ENCODE measurements around the gene RARA.

The RARA gene

DNA sequence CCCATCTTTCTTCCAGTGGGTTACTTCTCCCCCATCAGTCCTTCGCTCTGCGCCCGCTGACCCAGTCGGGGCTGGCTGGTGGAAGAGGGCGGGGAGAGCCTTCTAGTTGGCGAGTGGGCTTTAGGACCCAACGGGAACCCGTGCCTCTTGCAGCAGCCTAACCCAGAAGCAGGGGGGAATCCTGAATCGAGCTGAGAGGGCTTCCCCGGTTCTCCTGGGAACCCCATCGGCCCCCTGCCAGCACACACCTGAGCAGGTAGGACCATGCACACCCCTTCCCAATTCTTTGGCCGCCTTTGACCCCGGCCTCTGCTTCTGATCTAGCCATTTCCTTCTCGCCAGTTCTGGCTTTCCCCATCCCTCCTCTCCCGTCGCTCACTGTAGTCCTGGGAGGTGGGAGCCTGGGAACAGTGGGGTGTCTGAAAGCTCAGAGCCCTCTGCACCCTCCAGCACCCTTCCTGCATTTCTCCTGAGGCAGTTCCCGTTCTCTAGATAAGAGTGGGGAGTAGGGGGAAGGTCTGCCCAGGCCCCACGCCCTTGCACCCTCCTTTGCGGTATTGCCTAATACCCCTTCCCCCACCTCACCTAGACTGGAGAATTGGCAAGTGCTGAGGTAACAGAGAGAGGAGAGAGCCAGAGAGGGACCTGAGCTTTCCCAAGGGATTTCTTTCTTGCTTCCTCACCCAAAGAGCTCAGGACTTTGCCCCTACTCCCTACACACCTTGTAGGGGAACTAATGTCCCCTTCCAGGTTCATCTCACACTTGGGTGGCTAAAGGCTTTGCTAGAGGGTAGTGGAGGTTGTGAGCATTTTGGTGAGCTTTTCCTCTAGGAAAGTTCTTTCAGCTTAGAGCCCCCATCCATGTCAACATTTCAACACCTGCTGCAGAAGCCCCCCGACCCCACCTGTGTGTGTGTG lies at the start of gene RARA:
TSS of gene RARA (plus strand) at position 150 of the 918 bp plus-strand sequence. CDS start 22,039 bp downstream, outside the sequence.
- no peak for DNase-seq (ENCODE audit: low read depth in 3 of 3)

DNA sequence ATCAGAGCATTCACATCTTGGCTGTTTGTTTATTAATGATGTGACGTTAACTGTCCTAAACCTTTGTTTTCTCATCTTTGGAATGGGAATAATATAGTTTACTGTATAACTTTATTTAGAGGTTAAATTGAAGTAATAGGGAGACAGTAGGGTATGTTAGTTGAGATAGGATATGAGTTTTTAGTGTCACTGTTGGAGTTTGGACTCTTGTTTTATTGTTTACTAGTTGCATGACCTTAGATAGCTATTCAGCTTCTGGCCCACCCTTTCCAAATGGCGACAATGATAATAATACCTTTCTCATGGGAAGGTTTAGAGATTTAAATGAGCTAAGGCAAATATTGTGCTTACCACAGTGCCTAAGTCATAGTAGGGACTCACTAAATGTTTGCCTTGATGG lies 49.5 kb upstream of the RARA start:
- no peak for DNase-seq (ENCODE audit: low read depth in 3 of 3)

DNA sequence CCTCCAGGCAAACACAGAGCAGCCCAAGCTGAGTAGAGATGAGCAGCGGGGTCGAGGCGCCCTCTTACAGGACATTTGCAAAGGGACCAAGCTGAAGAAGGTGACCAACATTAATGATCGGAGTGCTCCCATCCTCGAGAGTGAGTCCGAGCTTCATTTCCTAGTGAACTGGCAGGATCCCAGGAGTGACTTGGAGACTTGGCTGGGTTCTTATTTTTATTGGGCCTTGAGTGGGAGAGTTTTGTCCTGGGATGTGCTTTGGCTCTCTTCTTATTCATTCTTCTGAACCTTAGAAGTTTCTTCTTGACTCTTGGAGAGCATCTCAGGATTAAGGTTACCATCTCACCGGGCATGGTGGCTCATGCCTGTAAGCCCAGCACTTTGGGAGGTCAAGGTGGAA lies 48.5 kb upstream of the RARA start:
- no peak for DNase-seq (ENCODE audit: low read depth in 3 of 3)

DNA sequence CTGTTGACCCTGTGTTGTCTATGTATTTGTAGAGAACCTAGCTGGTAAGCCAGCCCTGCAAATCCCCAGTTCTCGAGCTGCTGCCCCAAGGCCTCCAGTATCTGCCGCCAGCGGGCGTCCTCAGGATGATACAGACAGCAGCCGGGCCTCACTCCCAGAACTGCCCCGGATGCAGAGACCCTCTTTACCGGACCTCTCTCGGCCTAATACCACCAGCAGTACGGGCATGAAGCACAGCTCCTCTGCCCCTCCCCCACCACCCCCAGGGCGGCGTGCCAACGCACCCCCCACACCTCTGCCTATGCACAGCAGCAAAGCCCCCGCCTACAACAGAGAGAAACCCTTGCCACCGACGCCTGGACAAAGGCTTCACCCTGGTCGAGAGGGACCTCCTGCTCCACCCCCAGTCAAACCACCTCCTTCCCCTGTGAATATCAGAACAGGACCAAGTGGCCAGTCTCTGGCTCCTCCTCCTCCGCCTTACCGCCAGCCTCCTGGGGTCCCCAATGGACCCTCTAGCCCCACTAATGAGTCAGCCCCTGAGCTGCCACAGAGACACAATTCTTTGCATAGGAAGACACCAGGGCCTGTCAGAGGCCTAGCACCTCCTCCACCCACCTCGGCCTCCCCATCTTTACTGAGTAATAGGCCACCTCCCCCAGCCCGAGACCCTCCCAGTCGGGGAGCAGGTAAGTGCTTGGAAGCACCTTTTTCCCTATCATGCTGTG lies 44.4 kb upstream of the RARA start:
- DNase-seq (ENCODE audit: low read depth in 3 of 3), result no peak

DNA sequence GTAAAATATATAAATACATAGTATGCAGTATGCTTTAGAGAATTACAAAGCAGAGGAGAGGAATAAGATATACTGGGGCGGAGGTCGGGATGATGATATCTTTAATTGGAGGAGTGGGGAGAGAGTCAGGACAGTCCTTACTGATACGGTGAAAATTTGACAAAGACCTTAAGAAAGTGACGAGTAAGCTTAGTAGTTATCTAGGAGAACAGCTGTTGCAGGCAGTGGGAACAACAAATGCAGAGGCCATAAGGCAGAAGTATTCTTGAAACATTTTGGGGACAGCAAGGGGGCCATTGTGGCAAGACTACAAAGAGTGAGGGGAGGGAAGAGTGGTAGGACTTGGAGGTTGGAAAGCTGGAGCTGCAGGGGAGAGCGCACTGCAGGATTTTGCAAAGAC lies 43.6 kb upstream of the RARA start:
- no peak for DNase-seq (ENCODE audit: low read depth in 3 of 3)

DNA sequence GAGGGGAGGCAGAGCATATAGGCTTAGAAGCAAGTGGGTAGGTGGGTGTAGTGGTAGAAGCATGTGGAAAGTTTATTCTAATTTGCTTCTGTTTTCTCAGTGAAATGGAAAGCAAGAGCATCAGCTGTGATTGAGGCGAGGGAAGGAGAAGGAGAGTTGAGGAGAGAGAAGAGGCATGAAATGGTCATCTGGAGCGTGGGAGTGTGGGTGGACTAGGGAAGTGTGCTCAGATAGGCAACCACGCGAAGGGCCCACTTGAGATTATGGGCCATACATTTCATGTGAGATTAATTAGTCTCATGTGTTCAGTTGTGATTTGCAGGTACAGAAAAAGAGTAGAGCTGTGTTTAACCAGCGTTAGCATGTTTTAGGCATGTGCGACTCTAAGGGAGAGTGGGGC lies 42.1 kb upstream of the RARA start:
- no peak for DNase-seq (ENCODE audit: low read depth in 3 of 3)

DNA sequence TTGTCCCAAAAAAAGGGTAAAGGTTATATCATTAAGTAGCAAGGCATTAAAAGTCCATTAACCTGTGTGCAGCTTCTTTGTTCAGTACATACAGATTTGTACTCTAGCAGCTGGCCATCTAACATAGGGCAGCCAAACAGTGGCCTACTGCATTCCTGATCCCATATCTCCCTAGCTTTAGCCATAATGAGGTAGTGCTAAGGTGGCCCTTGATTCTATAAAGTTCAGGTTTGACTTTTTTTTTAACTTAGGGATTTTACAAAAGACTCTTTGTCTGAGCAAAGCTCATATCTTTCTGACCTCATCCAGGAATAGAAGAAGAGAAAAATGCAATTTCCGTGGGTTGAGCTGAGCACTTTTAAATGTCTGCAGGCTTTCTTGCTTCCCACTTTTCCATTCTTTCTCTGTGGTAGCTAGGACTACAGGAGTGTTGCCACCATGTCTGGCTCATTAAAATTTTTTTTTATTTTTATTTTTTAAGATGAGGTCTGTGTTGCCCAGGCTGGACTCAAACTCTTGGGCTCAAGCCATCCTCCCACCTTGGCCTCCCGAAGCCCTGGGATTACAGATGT lies 40.8 kb upstream of the RARA start:
- no peak for DNase-seq (ENCODE audit: low read depth in 3 of 3)

DNA sequence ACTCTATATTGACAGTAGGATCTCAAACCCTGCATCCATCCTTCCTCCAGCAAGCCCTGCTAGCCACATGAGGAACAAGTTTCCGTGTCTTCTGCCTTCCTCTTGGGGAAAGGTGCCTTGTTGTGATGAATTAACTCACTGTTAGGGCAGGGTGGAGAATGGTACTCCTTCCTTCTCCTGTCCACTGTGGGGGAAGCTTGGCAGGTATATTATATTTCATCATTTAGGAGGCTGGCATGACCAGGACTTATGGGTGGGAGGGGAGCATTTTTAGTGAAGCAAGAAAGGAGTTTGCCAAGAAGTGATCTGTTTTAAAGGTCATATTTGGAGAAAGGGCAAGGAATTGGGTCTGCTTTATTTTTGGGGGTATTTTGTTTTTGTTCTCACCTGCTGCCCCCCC lies 30.6 kb upstream of the RARA start:
- no peak for DNase-seq (ENCODE audit: low read depth in 3 of 3)

DNA sequence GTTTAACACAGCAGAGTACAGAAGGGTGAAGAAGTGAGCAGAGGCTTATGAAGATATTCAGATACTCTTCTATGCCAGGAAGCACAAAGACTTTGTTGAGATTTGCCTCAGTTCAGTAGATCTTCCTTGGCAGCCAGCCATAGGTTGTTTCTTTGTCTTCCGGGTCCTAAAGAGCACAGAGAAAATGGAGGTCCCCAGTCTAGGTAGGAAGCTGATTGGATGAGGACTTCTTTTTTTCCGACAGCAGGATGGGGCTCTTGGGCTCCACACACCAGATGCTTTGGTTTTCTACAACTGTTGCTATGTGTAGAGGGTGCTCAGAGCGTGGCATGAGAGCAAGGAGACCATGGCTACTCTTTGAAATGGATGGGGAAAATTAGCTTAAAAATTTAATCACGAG lies 29.6 kb upstream of the RARA start:
- no peak for DNase-seq (ENCODE audit: low read depth in 3 of 3)

DNA sequence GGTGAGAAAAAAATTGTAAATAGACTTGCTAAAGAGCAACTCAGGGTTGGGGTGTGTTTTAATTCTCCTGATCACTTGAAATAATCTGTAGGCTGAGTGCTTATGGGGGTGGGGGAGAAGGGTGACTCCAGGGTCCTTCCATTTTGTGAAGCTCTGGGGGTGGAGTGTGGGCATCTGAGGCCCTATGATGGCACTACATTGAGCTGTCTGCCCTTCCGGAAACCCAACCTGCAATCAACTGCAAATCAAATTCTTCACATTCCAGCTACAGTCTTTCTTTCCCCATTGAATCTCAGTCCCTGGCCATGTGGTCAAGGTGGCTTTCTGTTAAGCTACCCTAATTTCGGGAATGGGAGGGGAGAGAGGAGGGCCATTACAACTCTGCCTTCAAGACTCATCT lies 27.3 kb upstream of the RARA start:
- no peak for DNase-seq (ENCODE audit: low read depth in 3 of 3)

DNA sequence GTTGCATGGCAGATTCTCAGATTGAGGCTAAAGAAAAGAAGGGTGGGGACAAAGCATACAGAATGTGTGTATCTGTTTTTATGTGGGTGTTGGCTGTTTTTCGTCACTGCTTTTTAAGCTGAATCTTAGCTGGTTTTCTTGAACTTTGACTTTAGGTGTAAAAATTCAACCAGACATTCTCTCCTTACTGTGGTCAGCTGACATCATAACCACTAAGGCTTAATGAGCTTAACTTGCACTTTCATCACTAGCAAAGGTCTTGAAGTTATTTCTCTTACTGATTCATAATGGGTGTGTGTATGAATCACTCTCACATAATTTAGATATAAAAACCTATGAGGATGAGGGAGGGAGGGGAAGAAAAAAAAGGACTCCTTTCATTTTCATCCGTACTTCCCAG lies 25.3 kb upstream of the RARA start:
- DNase-seq (ENCODE audit: low read depth in 3 of 3), result peak in 1 of 3 experiments; percentile 12

DNA sequence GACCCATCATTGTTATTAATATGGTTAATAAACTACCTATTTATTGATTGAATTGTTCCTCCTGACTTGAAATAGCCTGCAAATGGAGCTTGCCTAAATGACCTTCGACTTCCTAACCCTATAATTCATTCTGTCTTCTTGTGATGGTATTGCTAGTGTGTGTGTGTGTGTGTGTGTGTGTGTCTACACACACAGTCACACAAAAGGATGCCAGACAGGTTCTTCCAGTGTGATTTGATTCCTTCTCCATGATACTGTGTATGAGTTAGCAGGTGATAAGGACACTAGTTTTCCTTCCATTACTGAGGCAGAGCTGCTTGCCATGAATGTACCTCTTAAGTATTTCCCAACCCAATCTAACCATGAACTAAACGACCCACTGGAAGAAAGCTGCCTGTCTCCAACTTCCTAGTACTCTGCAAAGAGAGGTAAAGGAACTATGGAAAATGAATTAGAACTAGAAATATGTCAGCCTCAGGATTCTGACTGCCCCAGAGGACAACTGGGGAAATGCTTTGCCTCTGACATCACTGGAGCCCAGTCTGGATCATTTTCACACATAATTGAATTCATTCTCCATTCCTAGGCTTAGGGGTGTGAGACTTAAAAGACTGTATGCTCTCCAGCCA lies 24.8 kb upstream of the RARA start:
- DNase-seq (ENCODE audit: low read depth in 3 of 3), result no peak

DNA sequence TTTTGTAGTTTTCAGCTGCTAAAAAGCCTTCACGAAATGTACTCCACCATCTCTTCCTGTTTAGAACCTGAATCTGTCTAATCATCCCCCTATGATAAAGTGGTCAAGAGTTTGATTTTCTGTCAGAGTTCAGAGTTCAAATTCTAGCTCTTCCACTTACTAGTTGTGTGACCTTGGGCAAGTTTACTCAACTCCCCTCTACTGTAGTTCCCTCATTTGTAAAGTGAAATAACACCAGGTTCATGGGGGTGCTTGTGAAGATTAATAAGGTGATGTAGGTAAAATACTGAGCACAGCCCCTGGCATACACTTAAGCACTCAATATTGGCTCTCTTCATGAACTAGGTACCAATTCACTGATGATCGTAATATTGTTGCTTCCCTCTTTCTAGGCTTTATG lies 22.5 kb upstream of the RARA start:
- DNase-seq (ENCODE audit: low read depth in 3 of 3), result no peak

DNA sequence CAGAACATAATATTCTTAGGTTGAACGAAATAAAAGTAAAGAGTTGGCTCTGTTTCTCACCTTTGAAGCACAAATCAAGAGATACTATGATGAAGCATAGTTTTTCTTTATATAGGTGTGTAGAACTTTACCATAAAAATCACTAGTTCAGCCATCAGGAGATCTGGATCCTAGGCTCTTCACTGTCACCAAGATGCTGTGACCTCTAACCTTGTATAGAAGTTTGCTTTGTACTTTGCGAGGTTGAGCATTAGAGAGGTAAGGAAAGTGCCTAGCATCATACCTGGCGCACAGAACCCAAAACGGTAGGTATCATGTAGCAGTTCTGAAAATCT lies 21.9 kb upstream of the RARA start:
- no peak for DNase-seq (ENCODE audit: low read depth in 3 of 3)

DNA sequence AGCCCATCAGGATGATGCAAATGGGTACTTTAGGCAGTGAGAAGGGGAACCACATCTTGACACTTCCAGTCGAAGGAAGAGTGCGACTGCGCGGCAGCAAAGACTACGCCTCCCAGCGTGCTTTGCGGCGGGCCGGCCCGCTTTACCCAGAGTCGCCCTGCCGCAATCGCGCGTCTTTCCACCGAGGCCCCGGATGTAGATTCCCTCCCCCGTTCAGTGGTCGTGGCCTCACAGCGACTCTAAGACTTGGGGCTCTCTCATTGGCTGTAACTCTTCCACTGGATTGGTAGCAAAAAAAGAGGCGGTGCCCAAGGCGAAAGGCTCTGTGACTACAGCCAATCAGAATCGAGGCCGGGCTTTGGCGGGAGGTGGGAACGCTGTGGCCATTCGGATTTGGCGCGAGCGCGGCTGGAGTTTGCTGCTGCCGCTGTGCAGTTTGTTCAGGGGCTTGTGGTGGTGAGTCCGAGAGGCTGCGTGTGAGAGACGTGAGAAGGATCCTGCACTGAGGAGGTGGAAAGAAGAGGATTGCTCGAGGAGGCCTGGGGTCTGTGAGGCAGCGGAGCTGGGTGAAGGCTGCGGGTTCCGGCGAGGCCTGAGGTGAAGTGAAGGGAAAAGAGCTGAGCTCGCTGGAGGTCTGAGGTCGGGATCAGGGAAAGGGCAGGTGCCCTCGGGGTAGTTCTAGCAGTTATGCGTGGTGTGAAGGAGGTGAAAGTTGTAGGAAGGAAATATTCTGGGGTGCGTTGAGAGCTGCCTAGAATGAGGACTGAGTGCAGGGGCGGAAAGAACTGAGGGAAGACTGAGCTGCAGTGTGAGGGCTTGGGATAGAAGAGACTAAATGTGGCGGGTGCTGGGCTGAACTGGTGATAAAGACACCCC lies 21.2 kb upstream of the RARA start, which contains the start of gene CDC6:
TSS of gene CDC6 (plus strand) at position 386 of the 876 bp plus-strand sequence. CDS start 1,542 bp downstream, outside the sequence.
- DNase-seq (ENCODE audit: low read depth in 3 of 3), result peak; percentile 96 to 98 (median 98)

DNA sequence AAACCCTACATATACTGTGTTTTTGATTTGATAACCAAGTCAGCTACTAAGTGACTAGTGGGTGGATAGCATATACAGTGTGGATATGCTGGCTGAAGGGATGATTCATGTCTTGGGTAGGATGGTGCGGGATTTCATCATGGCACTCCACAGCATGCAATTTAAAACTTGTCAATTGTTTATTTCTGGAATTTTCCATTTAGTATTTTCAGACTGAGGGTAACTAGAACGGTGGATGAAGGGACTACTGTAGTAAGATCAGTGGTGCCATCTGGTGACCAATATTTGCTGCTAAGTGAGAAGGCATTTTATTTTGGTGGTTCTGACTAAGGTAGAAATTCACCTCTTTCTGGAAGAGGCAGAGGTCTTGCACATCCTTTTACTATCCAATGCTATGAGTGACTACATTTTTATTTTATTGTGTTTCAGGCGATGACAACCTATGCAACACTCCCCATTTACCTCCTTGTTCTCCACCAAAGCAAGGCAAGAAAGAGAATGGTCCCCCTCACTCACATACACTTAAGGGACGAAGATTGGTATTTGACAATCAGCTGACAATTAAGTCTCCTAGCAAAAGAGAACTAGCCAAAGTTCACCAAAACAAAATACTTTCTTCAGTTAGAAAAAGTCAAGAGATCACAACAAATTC lies 18.2 kb upstream of the RARA start:
- peak in 1 of 3 experiments; percentile 24 for DNase-seq (ENCODE audit: low read depth in 3 of 3)

DNA sequence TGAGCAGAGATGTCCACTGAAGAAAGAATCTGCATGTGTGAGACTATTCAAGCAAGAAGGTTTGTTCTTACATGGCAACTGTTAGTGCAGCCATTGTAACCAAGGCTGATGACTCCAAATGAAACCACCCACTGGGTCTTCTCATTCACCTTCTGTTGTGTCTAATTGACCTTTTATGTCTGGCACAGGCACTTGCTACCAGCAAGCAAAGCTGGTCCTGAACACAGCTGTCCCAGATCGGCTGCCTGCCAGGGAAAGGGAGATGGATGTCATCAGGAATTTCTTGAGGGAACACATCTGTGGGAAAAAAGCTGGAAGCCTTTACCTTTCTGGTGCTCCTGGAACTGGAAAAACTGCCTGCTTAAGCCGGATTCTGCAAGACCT lies 17.7 kb upstream of the RARA start:
- DNase-seq (ENCODE audit: low read depth in 3 of 3), result no peak

DNA sequence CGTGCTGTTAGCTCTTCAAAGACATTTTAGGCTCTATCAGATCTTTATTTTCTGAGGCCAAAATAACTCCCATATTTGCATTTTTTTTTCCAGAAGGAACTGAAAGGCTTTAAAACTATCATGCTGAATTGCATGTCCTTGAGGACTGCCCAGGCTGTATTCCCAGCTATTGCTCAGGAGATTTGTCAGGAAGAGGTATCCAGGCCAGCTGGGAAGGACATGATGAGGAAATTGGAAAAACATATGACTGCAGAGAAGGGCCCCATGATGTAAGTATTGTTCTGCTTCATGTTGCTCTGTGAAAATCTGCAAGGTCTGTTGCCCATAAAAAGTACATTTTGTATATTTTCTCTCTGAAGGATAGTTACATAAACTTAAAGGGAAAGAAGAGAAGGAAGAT lies 15.6 kb upstream of the RARA start:
- DNase-seq (ENCODE audit: low read depth in 3 of 3), result no peak

DNA sequence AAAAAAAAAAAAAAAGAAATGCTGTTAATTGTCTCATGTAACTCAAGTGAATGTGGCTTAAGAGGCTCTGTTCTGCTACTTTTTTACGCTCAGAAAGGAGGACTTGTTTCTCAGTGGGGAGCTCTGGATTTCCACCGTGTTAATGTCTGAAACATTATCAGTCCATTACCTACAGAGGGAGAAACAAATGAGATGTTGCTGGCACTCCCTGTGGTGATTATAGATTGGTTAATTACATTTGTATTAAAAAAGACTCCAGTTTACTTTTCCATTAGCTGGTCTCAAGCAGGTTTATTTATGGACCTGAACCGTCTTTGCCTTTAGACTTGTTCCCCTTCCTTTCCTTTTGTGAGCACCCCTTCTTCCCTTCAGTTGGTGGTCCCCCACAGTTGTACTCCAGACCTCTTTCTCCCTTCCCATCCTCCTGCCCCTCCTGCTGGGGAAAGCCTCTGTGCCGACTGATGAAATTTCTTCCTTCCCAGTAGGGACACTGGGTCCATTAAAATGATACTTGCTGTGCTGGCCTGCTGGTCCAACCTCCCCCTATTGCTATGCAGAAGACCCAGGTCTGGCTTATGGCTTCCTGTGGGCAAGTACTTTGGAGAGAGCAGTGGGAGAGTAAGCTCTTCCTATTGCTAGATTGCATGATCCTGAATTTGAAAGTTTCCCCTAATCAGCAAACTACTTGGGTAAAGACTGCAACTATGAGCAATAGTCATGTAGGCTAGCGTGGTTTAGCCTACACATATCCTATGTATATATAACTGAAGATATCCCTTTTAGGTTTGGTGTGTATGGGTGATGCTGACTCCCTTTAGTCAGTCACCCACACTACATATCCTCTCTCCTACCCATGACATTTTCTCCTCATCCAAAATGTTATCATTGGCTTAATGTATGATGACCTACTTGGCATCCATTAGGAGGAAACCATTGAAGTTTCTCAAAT lies 13.2 kb upstream of the RARA start:
- DNase-seq (ENCODE audit: low read depth in 3 of 3), result no peak

DNA sequence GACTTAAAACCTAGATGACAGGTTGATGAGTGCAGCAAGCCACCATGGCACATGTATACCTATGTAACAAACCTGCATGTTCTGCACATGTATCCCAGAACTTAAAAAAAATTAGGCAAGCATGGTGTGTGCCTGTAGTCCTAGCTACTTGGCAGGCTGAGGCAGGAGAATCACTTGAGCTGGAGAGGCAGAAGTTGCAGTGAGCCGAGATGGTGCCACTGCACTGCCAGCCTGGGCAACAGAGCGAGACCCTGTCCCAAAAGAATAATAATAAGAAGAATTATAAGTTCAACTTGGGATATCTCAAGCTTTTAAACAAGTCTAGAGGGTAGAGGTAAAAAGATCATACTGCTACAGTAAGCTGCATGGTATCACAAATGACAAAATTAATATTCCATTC lies 11.5 kb upstream of the RARA start:
- DNase-seq (ENCODE audit: low read depth in 3 of 3), result no peak
